VCaP (cell line): ENCODE results near the gene PTPRT.

Experiments
- H3K27ac ChIP-seq: fragments of 450-650 bp; 2 replicates; pipeline ENCODE4 v1.5.1; 2017
- CTCF ChIP-seq: fragments of 450-650 bp; conservative IDR thresholded peaks from 2 replicates; pipeline ENCODE4 v1.5.1; 2017; ENCODE audit warnings: mild to moderate bottlenecking, moderate library complexity

PTPRT gene

GRCh38 chr20:42051921-42052320 lies 1137.8 kb downstream of the PTPRT start:
- no peak for TF ChIP-seq CTCF
- H3K27ac ChIP-seq, result no peak overlapping the region

GRCh38 chr20:42046371-42047085 lies 1143.2 kb downstream of the PTPRT start:
- TF ChIP-seq CTCF, result no peak

GRCh38 chr20:42043921-42044320 lies 1145.8 kb downstream of the PTPRT start:
- no peak for TF ChIP-seq CTCF
- no peak overlapping the region for H3K27ac ChIP-seq

More at GRCh38 chr20:42046371-42047085, 1143.2 kb downstream of the PTPRT start:
- H3K27ac ChIP-seq, result no peak overlapping the region

GRCh38 chr20:42041000-42041565 lies 1148.6 kb downstream of the PTPRT start:
- H3K27ac ChIP-seq, result no peak overlapping the region
- peak; percentile 52 for TF ChIP-seq CTCF

- H3K27ac ChIP-seq, result no peak overlapping the region
- peak; percentile 68 for TF ChIP-seq CTCF
Observed at GRCh38 chr20:42027746-42028268, 1161.9 kb downstream of the PTPRT start.

- no peak for TF ChIP-seq CTCF
- no peak overlapping the region for H3K27ac ChIP-seq
Observed at GRCh38 chr20:42026599-42026998, 1163.1 kb downstream of the PTPRT start.

- no peak for TF ChIP-seq CTCF
- H3K27ac ChIP-seq, result peak overlapping the region; percentile 45
Observed at GRCh38 chr20:42024653-42025052, 1165.1 kb downstream of the PTPRT start.
